Renal pelvis (tissue), 4 donors: ENCODE measurements around the gene APEX1. TPM values are rescaled to one million over a fixed set of nuclear protein-coding genes. Genes with fewer than 3 reads are reported as not detected.
"Not testable (repeated sequence)": the region's sequence is repeated elsewhere in the genome, so short reads cannot be mapped to it uniquely, and the experiment has no call there.

ENCODE experiments used
- DNase-seq: peaks from one replicate; pipeline ENCODE4 v3.0.0-alpha.2; 2013
- polyA plus RNA-seq, 3 donors: library from polyadenylated mRNA; unstranded; fragments of 120-200 nt; gene quantifications; one replicate each; pipeline ENCODE4 v1.2.1, GENCODE V29; 2013; ENCODE audit not compliant: insufficient read length in 3 of 3

Gene APEX1
- polyA plus RNA-seq, 3 donors, result 318 to 336 (median 334) TPM

DNA sequence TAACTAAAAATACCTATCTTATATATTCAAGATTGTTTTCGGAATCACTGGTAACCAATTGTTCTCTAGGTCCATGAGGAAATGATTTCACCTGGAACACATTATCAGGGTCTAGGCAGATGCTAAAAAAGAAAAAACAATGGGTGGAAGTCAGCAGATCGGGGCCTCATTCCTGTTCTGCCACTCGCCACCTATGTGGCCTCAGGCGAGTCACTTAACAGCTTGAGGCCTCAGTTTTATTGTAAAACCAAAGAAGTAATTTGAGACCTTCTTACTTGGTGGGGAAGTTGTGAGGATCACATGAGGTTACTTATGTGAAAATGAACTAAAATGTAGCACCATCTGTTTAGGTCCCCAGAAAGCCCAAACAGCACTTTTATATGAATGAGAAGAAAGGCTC lies 44.1 kb downstream of the APEX1 start:
- DNase-seq, result no peak

DNA sequence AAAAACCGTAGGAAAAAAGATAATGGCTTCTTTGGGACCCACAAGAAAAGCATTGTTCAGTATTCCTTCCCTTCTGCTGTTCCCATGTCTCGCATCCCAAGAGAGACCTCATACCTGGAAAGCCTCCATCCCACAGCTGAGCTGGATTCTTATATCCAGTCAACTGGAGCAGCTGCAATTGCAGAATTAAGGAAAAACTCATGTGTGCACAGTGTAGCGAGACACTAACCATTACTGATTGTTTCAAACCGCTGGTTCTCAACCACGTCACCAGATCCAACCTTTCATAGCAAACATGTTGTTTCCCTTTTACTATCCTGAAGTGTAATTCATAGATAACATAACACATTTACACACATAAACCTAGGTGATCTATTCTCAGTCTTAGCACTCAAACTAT lies 44.9 kb downstream of the APEX1 start:
- DNase-seq, result no peak

DNA sequence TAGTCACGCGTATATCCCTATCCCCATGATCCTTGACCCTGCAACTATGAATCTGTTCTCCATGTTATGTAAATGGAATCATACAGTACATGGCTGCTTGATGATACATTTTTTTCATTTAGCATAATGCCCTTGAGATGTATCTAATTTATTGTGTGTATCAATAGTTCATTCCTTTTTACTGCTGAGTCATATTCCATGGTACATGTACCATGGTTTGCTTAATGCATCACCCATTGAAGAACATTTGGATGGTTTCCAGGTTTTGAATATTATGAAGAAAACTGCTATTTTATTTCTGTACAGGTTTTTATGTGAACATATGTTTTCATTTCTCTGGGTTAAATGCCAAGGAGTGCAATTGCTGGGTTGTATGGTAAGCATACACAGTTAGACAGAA lies 46.3 kb downstream of the APEX1 start:
- no peak for DNase-seq

DNA sequence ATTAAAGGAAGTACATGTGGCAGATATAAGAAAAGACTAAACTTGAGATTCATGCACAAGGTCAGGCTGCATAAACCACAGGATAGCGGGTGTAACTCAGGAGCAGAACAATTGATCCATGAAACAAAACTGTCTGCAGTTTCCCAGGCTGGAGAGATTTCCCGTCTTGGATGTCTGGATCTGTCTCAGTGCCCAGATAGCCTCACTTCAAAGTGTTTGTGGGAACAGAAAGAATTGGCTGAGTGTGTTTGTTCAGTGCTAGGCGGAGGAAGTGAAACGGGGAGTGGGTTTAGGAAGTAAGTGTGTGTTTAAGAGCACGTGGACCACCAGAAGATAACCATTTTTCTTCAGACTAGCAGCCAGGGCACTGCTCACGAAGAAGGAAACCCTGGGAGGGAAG lies 48.9 kb downstream of the APEX1 start:
- peak; percentile 31 for DNase-seq

DNA sequence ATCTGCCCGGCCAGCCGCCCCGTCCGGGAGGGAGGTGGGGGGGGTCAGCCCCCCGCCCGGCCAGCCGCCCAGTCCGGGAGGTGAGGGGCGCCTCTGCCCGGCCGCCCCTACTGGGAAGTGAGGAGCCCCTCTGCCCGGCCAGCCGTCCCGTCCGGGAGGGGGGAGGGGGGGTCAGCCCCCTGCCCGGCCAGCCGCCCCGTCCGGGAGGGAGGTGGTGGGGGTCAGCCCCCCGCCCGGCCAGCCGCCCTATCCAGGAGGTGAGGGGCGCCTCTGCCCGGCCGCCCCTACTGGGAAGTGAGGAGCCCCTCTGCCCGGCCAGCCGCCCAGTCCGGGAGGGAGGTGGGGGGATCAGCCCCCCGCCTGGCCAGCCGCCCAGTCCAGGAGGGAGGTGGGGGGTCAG lies 51.2 kb downstream of the APEX1 start:
- not testable (repeated sequence) for DNase-seq

DNA sequence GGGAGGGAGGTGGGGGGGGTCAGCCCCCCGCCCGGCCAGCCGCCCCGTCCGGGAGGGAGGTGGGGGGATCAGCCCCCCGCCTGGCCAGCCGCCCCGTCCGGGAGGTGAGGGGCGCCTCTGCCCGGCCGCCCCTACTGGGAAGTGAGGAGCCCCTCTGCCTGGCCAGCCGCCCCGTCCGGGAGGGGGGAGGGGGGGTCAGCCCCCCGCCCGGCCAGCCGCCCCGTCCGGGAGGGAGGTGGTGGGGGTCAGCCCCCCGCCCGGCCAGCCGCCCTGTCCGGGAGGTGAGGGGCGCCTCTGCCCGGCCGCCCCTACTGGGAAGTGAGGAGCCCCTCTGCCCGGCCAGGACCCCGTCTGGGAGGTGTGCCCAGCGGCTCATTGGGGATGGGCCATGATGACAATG lies 51.7 kb downstream of the APEX1 start:
- not testable (repeated sequence) for DNase-seq

Other genes with a start within 250 kb of the APEX1 start
- gene OR11H6, start 231.5 kb upstream of the APEX1 start, polyA plus RNA-seq, result not detected
- gene OR11H7, start 226.2 kb upstream of the APEX1 start, polyA plus RNA-seq, result 1 to 10 TPM in 1 of 3 donors, under 1 TPM in 2; 0.47 to 1.1 (median 0.61) TPM
- under 1 TPM in 2 of 3 donors, not detected in 1; 0.06 to 0.18 TPM for gene OR11H4, start 215.9 kb upstream of the APEX1 start, polyA plus RNA-seq
- 10 to 100 TPM; 26.1 to 28.2 (median 26.6) TPM for gene TTC5, start 149.3 kb upstream of the APEX1 start, polyA plus RNA-seq
- gene CCNB1IP1, start 121.9 kb upstream of the APEX1 start, polyA plus RNA-seq, result 100 to 1,000 TPM in 2 of 3 donors, 10 to 100 TPM in 1; 97.9 to 130 (median 105) TPM
- gene PARP2, start 111.6 kb upstream of the APEX1 start, polyA plus RNA-seq, result 10 to 100 TPM; 47.7 to 60.8 (median 57.6) TPM
- 10 to 100 TPM; 17.7 to 22.1 (median 19.9) TPM for gene TEP1, start 41.7 kb upstream of the APEX1 start, polyA plus RNA-seq
- gene KLHL33, start 19.1 kb upstream of the APEX1 start, polyA plus RNA-seq, result under 1 TPM; 0.27 to 0.88 (median 0.56) TPM
- gene OSGEP, start 414 bp upstream of the APEX1 start, polyA plus RNA-seq, result 10 to 100 TPM; 48.5 to 87.7 (median 78.9) TPM
- 10 to 100 TPM; 33.9 to 37.6 (median 35.3) TPM for gene PIP4P1, start 6.2 kb downstream of the APEX1 start, polyA plus RNA-seq
- 10 to 100 TPM; 67.6 to 80.2 (median 78.8) TPM for gene PNP, start 14.2 kb downstream of the APEX1 start, polyA plus RNA-seq
- under 1 TPM in 1 of 3 donors, not detected in 2; 0.23 TPM for gene RNASE10, start 50.3 kb downstream of the APEX1 start, polyA plus RNA-seq
- gene RNASE9, start 105.8 kb downstream of the APEX1 start, polyA plus RNA-seq, result not detected
- not detected for gene RNASE11, start 132.8 kb downstream of the APEX1 start, polyA plus RNA-seq
- not detected for gene RNASE12, start 136.2 kb downstream of the APEX1 start, polyA plus RNA-seq
- not detected for gene OR6S1, start 186.5 kb downstream of the APEX1 start, polyA plus RNA-seq
- 1 to 10 TPM; 1.3 to 4.4 (median 2.4) TPM for gene RNASE4, start 229.3 kb downstream of the APEX1 start, polyA plus RNA-seq
- gene ANG, start 233.5 kb downstream of the APEX1 start, polyA plus RNA-seq, result 1 to 10 TPM; 2.7 to 4.2 (median 3.4) TPM